Suppressor macrophage treated with lipopolysaccharide for 1 hour (primary cell): ENCODE results near the gene RAB41.
"Not testable (repeated sequence)": the region's sequence is repeated elsewhere in the genome, so short reads cannot be mapped to it uniquely, and the experiment has no call there.

ENCODE experiments used
- DNase-seq, 3 donors: peaks; one replicate each; pipeline ENCODE4 v3.0.0-alpha.2; 2020 to 2022

The RAB41 gene

DNA sequence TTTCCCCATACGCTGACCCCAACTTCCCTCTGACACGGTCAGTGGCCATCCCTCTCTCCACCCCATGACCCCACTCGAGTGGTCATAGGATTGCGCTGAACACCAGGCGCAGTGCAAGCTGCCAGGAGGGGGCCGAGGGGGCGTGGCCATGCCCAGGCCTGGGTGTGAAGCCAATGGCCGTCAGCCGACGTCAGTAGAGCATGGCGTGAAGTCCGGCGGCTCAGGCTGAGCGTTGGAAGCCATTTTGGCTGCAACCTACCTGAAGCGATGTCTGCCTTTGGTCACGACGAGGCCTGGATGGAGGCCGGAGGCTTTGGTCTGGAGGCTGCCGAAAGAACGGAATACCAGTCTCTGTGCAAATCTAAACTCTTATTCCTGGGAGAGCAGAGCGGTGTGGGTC, at the start of gene RAB41:
RAB41 (plus strand) TSS at position 222 of the 400 bp plus-strand sequence; CDS start at position 268, 46 bp downstream.
- DNase-seq = no peak

DNA sequence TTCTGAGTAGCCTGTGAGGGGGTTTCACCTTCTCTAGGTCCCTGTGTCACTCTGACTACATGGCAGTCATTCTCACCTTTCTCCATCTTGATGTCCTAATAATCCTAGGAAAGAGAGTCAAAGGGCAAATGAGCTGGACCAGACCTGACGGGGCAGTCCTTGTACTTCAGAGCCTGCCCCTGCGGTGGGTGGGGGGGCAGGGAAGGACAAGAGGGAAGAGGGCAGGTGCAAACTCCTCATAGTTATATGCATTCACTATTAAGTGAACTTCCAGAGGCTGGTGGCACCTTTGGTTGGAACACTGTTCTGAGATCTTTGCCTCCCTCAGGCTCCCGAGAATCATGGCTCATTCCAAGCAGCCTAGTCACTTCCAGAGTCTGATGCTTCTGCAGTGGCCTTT, 47.6 kb upstream of the RAB41 start, which contains the start of gene AWAT1:
AWAT1 (plus strand) TSS at position 301 of the 400 bp plus-strand sequence; CDS start at position 342, 41 bp downstream.
- no peak for DNase-seq

DNA sequence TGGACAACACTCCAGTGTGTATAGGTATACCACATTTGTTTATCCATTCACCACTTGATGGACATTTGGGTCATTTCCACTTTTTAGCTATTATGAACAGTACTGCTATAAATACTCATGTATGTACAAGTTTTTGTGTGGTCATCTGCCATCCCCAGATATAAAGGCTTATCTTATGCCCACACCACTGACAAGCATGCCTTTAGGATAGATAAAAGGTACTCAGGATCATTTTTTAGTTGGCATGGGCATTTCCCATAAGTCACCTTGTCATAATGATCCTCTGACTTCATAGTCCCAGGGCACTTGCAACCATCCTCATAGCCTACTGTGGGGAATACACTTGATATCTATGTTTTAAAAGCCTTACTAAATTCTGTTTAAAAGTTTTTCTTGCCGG, 41.2 kb upstream of the RAB41 start:
- no peak for DNase-seq

DNA sequence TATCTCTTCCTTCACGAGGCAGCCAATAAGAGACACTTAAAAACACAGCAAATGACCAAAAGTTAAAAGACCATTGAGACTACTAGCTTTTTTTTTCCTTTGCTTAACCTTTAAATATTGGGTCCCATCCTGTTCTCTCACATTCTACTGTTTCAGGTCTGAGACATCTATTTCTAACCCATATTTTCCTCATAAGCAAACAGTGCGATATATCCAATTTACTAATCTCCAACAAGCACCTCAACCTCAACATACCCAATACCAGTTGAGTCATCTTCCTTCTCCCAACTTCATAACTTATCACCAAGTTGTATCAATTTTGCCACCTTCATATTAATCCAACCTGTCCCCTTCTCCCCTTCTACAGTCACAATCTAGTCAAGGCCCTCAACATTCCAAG, 40.5 kb upstream of the RAB41 start:
- no peak for DNase-seq

DNA sequence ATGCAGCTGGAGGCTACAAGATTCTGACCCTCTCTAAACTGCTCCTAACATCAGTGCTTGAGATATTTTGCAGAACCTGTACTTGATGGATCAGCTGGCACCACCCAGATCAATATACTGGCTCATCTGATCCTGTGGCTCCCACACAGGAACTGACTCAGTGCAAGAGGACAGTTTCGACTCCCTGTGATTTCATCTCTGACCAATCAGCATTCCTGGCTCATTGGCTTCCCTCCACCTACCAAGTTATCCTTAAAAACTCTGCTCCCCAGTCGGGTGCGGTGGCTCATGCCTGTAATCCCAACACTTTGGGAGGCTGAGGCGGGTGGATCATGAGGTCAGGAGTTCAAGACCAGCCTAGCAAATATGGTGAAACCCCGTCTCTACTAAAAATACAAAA, 38.4 kb upstream of the RAB41 start:
- DNase-seq = not testable (repeated sequence)

DNA sequence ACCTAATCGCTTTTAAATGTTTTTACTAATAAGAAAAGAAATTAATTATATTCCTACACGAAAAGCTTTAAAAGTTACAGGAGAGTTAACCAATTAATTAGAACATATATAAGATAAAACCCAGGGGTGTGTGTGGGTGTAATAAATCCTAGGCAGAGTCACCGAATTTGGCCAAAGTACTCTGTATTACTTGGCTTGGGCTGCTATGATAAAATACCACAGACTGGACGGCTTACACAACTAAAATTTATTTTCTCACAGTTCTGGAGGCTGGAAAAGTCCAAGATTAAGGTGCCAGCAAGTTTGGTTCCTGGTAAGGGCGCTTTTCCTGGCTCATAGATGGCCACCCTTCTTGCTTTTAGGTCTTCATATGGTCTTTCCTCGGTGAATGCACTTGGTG, 37.1 kb upstream of the RAB41 start:
- no peak for DNase-seq

DNA sequence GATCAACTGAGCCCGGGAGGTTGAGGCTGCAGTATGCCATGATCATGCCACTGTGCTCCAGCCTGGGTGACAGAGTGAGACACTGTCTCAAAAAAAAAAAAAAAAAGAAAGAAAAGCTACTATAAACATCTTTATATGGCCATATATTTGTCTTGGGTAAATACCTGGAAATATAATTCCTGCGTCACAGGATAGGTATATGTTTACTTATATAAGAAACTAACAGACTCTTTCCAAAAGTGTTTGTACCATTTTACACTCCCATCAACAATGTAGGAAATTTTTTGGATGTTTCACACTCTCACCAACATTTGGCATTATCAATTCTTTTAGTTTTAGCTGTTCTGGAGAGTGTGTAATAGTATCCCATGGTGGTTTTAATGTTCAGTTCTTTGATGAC, 34.7 kb upstream of the RAB41 start:
- DNase-seq = no peak

DNA sequence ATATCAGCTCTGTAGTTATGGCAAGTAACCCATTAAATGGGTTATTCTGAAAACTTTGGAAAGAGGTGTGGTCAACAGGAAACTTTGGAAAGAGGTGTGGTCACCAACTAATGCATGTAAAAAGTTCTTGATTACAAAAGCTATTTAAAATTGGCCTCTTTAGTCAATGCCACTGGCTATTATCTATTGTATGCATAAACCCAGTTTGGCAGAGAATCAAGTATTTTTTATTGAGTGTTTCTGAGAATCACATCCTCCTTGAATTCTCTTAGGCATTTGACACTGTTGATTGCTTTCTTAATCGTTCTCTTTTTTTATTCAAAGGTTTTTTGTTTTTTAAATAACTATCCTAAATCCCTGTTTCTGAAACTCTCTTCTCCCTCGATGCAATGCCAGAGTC, 29.5 kb upstream of the RAB41 start:
- DNase-seq = no peak

DNA sequence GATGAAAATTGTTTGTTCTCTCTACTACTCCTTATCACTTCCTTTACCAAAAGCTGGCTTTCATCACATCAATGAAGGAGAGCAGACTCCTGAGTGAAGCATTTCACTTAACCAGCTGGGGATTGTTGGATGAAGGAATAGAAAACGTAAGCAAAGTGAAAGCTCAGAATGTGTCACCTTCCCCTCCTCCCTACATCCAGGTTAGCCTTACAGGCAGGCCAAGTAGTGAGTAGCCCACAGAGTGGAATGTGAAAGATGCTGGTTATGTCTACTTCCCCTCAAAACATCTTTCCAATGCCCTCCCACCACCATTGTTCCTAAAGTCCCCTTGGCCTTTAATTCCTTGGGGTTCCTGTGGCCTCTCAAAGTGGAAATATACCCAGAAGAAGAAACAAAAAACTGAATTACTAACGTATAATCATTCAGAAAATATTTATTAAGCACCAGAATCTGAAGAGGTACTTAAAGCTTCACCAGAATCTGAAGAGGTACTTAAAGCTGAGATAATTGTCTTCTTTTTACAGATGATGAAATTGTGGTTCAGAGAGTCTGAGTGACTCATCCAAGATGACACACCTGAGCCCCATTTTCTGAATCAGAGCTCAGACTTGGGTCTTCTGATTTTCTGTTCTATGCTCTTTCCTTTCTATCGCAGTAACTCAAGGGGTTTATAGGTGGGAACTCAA, 28.5 kb upstream of the RAB41 start:
- no peak for DNase-seq

DNA sequence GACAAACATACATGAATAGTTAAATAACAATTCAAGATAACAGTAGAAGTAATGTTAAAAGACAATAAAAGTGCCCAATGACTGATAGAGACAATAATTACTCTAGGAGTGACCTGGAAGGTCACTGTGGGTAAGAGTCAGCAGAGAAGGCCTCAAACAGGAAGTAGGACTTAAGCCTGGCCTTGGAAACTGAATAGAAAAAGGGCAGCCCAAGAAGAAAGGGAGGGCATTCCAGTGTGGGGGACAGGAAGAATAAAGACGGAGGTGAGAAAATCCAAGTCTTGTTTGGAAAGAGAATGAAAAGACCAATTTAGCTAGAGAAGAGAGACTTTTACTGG, 27.9 kb upstream of the RAB41 start:
- DNase-seq = no peak

DNA sequence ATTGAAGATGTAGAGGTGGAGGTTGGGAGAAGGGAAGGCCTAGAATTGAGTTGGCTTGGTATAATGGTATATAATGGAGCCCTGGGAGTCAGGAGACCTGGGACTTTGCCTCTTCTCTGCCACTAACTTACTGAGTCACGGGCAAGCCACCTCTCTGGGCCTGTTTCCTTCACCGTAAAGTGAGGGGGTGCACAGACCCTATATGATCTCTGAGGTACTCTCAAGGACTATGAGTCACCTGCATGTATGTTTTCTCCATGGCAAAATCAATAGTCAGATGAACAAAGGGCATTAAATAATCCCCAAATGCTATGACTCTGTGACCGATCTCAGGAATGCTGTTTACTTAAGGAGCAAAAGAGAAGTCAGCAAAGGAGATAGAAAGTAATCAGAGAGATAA, 27.1 kb upstream of the RAB41 start:
- DNase-seq = no peak

DNA sequence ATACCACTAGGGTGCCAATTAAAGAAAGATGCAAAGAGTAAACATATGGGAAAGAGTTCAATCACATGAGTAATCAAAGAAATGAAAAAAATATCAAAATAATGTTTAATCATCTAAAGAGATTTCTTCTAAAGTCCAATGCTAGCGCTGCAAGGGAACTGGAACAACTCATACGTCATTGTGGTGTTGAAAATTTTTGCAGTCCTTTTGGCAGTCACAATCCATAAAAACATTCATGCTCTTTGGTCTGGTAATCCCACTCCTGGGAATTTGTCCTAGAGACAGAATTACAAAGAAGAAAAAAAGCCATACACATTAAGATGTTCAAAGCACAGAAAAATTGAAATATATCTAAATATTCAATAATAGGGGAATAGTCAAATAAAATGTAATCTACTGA, 26.5 kb upstream of the RAB41 start:
- no peak for DNase-seq

DNA sequence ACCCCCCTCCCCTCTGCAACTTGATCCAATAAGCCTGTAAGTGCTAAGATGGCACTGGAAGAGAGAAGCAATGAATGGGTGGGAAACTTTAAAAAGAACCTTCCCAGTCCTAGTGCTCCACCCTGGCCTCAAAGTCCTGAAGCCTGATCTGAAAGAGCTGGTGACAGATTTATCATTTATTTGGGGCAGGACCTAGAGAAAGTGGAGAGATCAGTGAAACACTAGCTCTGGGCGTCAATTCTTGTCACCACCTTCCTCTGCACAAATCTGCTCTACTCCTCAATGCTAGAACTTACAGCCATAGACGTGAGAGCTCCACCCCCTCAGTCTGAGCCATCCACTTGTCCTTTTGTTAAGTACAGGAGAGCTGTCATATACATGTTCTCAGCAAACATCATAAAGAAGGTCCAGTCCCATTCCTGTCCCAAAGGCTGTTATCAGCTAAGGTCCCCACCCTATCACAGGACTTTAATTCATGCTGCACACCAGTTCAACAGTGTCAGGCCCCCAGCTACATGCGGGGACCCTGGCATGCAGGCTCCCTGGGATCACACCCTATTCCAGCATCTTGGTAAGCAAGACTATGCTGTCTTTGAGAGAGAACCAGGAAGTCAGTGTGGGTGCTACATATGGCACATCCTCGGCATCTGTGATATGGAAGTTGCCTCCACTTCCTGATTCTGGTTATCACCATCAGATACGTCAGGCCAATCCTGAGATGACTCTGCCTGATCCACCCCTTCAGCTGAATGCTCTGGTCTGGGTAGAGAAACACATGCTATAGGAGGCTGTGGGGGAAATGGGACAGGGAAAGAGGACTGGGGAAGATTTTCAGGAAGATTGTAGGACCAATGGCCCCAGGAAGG, 24.3 kb upstream of the RAB41 start:
- DNase-seq = no peak

DNA sequence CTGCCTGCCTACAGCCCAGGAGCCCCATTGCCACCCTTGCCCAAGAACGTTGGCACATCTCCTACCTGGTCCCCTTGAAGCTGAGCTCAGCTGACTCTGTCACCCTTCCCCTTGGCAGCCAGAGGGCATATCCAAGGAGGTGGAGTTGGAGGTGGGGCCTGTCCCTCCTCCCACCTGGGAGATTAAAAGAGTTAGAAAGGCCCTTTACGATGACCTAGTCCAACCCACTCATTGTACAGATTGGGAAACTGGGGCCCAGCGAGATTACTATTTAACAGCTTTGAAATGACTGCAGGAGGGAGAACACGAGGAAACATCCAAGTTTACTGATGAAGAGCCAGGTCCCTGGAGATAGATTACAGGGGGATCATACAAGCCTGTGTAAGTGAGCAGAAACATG, 21.9 kb upstream of the RAB41 start, which contains the start of gene P2RY4:
P2RY4 (minus strand) TSS at position 101 of the 400 bp plus-strand sequence. CDS start 580 bp downstream, outside the sequence.
- no peak for DNase-seq

DNA sequence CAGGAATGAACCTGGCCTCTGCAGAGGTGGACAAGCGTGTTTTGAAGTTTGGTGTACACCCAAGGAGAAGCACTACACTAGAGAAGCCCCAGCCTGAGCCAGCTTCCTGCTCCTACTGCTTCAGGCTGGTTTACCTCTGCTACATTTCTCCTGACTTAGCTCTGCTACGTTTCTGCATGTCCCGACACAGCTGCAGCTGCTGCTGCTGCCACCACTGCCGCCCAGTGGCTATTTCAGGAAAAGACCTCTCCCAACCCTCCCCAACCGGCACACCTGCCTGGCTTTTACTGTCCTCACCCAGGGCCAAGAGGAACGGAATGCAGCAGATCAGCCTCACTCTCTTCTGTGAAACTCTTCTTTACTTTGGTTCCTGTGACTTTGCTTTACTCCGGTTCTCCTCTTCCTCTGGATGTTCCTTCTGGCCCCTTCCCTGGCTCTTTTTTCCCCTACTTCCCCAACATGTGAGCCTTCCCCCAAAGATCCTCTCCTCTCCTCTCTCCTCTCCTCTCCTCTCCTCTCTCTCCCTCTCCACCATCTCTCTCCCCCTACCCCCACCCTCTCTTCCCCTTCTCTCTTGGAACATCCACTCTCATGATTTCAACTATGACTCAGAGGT, 18.9 kb upstream of the RAB41 start:
- peak in 2 of 3 donors; percentile 1 for DNase-seq

DNA sequence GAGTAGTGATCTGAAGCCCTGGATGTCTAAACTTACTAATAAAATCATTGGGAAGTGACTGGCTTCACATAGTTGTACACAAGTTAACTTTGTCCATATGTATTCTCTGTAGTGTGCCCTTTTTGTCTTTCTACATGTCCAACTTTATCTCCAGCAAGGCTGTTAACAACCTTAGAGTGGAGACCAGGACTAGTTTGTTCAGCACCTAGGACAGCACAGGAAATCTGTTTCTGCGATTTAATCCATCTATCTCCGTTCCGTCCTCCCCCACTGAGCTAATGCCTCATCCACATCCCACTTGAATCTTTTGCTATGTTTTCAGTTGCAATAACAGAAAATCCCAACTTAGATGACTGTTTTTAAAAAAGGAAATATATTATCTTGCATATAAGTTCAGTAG, 17.2 kb upstream of the RAB41 start:
- no peak for DNase-seq

DNA sequence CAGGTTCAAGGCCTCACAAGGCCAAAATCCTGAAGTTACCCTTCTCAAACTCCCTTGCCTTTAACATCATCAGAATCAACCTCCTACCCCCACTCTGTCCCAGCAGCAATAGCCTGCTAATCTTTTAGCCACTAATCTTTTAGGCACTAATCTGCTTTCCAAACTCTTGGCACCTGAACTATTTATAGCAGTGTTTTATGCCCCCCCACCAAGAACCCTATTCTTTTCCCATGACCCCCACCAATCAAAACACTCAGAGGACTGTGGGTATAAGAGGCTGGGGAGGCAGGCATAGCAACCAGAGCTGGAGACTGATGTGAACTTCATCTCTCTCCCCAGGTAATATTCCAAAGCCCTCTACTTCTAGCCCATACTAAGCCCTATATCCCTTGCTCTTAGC, 13.9 kb upstream of the RAB41 start, which contains the start of gene ARR3:
ARR3 (plus strand) TSS at position 301 of the 400 bp plus-strand sequence. CDS start 1,052 bp downstream, outside the sequence.
- no peak for DNase-seq

DNA sequence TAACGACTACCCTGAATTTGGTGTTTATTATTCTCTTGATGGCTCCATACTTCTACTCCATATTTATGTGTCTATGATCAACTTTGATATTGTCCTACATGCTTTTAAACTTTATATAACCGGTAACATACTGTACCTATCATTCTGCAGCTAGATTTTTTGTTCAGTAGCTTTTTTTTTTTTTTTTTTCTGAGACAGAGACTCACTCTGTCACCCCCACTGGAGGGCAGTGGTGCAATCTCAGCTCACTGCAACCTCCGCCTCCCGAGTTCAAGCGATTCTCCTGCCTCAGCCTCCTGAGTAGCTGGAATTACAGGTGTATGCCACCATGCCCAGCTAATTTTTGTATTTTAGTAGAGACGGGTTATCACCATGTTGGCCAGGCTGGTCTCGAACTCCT, 7.9 kb upstream of the RAB41 start:
- not testable (repeated sequence) for DNase-seq

DNA sequence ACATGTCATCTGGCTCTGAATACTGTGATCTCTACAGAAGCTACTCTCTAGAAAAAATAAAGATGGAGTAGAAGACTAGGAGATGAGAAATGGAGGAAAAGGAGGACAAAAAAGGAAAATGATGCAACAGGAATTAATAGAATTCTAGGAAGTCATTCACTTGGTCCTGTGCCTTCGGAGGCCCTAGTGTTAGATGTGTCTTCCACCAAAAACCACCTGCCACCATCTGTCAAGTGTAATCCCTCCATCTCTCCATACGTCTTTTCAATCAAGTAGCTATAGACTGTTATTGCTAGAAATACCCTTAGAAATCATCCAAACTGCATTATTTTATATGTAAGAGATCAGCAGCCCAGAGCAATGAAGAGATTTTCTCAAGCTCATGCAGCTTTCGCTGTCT, 2.9 kb upstream of the RAB41 start:
- no peak for DNase-seq

DNA sequence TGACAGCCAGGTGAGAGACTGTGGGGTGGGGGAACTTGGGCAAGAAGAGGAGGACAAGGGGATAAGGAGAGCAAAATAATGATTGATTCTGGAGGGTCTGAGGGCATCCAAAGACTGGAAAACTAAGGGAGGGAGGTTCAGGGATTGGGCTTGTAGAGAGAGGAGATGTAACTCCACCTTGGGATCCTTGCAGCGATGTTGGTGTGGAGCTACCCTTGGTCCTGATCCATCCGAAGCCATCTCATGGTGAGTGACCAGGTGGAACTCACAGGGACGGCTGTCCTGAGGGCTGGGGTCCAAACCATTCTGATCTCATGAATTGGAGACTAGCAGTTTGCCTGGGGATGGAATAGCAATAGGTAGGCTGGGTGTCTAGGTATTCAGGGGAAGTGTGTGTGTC, 1.4 kb upstream of the RAB41 start:
- no peak for DNase-seq

DNA sequence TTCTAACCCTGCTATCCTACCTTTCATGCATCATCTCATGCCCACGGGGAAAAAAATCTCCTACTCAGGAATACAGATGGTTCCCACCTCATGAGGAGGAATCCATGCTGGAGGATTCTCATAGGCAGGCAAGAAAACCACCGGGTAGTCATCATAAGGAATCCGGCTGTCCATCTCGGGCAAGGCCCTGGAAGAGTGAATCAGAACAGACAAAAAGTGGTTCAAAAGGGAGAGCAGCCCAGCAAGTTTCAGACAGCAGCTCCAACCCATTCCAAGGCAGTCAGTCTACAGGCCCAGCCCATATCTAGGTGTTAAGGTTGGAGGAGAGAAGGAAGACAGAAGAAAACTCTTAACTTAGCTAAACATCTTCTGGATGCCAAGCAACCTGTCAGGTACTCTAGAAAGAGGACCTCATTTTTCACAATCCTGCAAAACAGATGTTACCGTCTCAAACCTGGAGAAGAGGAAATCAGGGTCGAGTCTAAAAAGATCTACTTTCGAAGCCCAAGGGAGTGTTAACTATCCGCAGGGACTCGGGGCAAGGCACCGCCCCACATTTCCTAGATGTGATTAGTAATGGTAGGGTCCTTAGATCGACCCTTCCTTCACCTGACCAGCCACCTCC, 7.3 kb downstream of the RAB41 start:
- no peak for DNase-seq

DNA sequence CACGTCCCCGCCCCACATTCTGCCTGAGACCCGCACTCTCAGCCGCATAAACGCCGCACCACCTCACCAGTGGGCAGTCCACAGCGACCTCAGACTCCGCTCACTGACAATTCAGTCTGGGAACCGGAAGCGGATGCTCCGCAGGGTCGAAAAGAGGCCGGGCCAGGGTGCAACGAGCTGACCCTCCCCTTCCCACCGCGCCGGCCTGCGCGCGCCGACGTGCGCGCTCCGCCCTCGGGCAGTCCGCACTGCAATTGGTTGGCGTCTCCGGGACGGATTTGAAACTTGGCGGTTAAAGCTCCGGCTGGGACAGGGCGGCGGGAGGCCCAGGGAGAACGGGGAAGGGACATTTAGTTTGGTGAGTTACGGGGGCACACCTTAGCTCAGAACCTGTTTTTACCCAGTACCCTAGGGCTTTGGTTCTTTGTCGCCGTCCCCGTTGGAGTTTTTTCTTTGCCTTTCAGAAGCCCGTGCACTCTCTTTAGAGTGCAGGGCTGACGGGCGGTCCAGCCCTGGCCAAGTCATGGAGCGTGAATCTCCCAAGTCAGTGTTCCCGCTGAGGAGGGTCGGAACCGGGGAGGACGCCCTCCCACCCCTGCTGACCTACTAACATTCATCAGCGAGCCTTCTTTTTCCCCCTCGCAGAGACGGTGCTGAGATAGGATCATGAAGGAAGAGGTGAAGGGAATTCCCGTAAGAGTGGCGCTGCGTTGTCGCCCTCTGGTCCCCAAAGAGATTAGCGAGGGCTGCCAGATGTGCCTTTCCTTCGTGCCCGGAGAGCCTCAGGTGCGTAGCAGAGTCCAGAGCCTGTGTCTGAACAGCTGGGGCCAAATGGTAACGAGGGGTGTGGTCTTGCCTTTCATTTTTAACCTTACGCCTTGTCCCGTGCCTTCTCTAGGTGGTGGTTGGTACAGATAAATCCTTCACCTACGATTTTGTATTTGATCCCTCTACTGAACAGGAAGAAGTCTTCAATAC, 8.1 kb downstream of the RAB41 start, which contains the start of the genes KIF4A and PDZD11:
KIF4A (plus strand) TSS at position 312 of the 978 bp plus-strand sequence; CDS start at position 667, 355 bp downstream.
PDZD11 (minus strand) TSS at position 135 of the 978 bp plus-strand sequence. CDS start 586 bp downstream, outside the sequence.
- peak; percentile 87 to 91 (median 90) for DNase-seq
